OCI-LY1 (cell line): ENCODE data around the gene HDAC3.

Experiments used
- EZH2 ChIP-seq: fragments of 200-600 bp; sonication (generic), shearing (Covaris generic); IDR thresholded peaks from 2 replicates; pipeline ENCODE4 v1.8.0; 2017; ENCODE audit warnings: borderline replicate concordance, mixed run types, mild to moderate bottlenecking, antibody characterized with exemption, low read length, moderate library complexity, mixed read lengths
- TF ChIP-seq, protein P1 (sequence below): fragments of 200-600 bp; sonication (generic), shearing (Covaris generic); IDR thresholded peaks from 2 replicates; pipeline ENCODE4 v1.5.1; 2017; ENCODE audit warnings: mild to moderate bottlenecking, antibody characterized with exemption, low read length, moderate library complexity, mixed read lengths

GRCh38 chr5:141646026-141646425, 9.4 kb upstream of the HDAC3 start:
- TF ChIP-seq, protein P1, sequence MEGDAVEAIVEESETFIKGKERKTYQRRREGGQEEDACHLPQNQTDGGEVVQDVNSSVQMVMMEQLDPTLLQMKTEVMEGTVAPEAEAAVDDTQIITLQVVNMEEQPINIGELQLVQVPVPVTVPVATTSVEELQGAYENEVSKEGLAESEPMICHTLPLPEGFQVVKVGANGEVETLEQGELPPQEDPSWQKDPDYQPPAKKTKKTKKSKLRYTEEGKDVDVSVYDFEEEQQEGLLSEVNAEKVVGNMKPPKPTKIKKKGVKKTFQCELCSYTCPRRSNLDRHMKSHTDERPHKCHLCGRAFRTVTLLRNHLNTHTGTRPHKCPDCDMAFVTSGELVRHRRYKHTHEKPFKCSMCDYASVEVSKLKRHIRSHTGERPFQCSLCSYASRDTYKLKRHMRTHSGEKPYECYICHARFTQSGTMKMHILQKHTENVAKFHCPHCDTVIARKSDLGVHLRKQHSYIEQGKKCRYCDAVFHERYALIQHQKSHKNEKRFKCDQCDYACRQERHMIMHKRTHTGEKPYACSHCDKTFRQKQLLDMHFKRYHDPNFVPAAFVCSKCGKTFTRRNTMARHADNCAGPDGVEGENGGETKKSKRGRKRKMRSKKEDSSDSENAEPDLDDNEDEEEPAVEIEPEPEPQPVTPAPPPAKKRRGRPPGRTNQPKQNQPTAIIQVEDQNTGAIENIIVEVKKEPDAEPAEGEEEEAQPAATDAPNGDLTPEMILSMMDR = no peak
- TF ChIP-seq EZH2 = no peak
